BLaER1 treated with 17β-estradiol and CSF1 and Interleukin-3, amounts not matched to agents 10 nM and 100 nM (cell line): ENCODE results near the gene LRBA.

Experiments
- H3K27ac ChIP-seq, 11 experiments: shearing (Covaris generic); formaldehyde crosslinking; 2 replicates each; pipeline ENCODE4 v1.8.1; 2022
- H3K27me3 ChIP-seq, 11 experiments: shearing (Covaris generic); formaldehyde crosslinking; 2 replicates each; pipeline ENCODE4 v1.8.1; 2022
- H3K36me3 ChIP-seq, 11 experiments: shearing (Covaris generic); formaldehyde crosslinking; 2 replicates each; pipeline ENCODE4 v1.8.1; 2022
- H3K4me1 ChIP-seq, 10 experiments: shearing (Covaris generic); formaldehyde crosslinking; 2 replicates each; pipeline ENCODE4 v1.8.1; 2022
- H3K4me2 ChIP-seq, 11 experiments: shearing (Covaris generic); formaldehyde crosslinking; 2 replicates each; pipeline ENCODE4 v1.8.1; 2022
- H3K4me3 ChIP-seq, 10 experiments: shearing (Covaris generic); formaldehyde crosslinking; 2 replicates each; pipeline ENCODE4 v1.8.1; 2022
- H3K9ac ChIP-seq, 11 experiments: shearing (Covaris generic); formaldehyde crosslinking; 2 replicates each; pipeline ENCODE4 v1.8.1; 2022
- H3K9me3 ChIP-seq, 11 experiments: shearing (Covaris generic); formaldehyde crosslinking; replicated peaks in 1 of 11; 2 replicates each; pipeline ENCODE4 v1.8.1; 2022
- H4K20me1 ChIP-seq, 11 experiments: shearing (Covaris generic); formaldehyde crosslinking; 2 replicates each; pipeline ENCODE4 v1.8.1; 2022
- Cebpa-rat ChIP-seq, 11 experiments: shearing (Covaris generic); IDR thresholded peaks; 2 replicates each; pipeline ENCODE4 v1.8.1; 2022

LRBA gene

GRCh38 chr4:150888217-150888616 is 126.9 kb downstream of the LRBA start:
- TF ChIP-seq Cebpa-rat (IDR thresholded peaks at IDR 0.05): no peak
- H3K4me2 ChIP-seq: no peak overlapping the region
- H3K9ac ChIP-seq: no peak overlapping the region
- H4K20me1 ChIP-seq: no peaks in the 10 kb centered on the region
- H3K9me3 ChIP-seq: no peaks in the 10 kb centered on the region
- H3K27ac ChIP-seq: no peak overlapping the region
- H3K4me1 ChIP-seq: 0 out of 20 replicates have a peak, but pooled peaks cover 0 to 4% (median 0%) of the 10 kb centered on the region in 10 experiments
- H3K27me3 ChIP-seq: no peaks in the 10 kb centered on the region
- peaks cover 0 to 8% (median 1%) of the 10 kb centered on the region in 11 experiments; a peak in 7 of 22 replicates for H3K36me3 ChIP-seq
- no peak overlapping the region for H3K4me3 ChIP-seq

GRCh38 chr4:150886597-150886996 is 128.5 kb downstream of the LRBA start:
- peak in 7 of 11 experiments; percentile 36 to 86 (median 70); a peak in 10 of 22 replicates for TF ChIP-seq Cebpa-rat (IDR thresholded peaks at IDR 0.05)
- H3K27ac ChIP-seq: no peak overlapping the region
- peaks cover 0 to 8% (median 0%) of the 10 kb centered on the region in 11 experiments; a peak in 1 of 22 replicates for H3K36me3 ChIP-seq
- no peaks in the 10 kb centered on the region for H4K20me1 ChIP-seq
- H3K27me3 ChIP-seq: no peaks in the 10 kb centered on the region
- no peaks in the 10 kb centered on the region for H3K9me3 ChIP-seq
- 0 out of 20 replicates have a peak, but pooled peaks cover 0 to 4% (median 0%) of the 10 kb centered on the region in 10 experiments for H3K4me1 ChIP-seq
- no peak overlapping the region for H3K9ac ChIP-seq
- no peak overlapping the region for H3K4me3 ChIP-seq
- no peak overlapping the region for H3K4me2 ChIP-seq

GRCh38 chr4:150884625-150885024 is 130.5 kb downstream of the LRBA start:
- no peaks in the 10 kb centered on the region for H3K27me3 ChIP-seq
- no peak overlapping the region for H3K9ac ChIP-seq
- H3K36me3 ChIP-seq: peaks cover 0 to 18% (median 8%) of the 10 kb centered on the region in 11 experiments; a peak in 15 of 22 replicates
- no peak overlapping the region for H3K4me3 ChIP-seq
- 0 out of 20 replicates have a peak, but pooled peaks cover 0 to 4% (median 0%) of the 10 kb centered on the region in 10 experiments for H3K4me1 ChIP-seq
- peaks cover 6 to 8% (median 8%) of the 10 kb centered on the region in 11 experiments; a peak in 12 of 22 replicates for H3K9me3 ChIP-seq
- H3K4me2 ChIP-seq: no peak overlapping the region
- no peaks in the 10 kb centered on the region for H4K20me1 ChIP-seq
- H3K27ac ChIP-seq: no peak overlapping the region
- TF ChIP-seq Cebpa-rat (IDR thresholded peaks at IDR 0.05): no peak

- TF ChIP-seq Cebpa-rat (IDR thresholded peaks at IDR 0.05): no peak
- Histone ChIP-seq H3K4me3 (no peak overlapping the region), H3K4me2 (no peak overlapping the region), H3K27ac (no peak overlapping the region), H4K20me1 (no peaks in the 10 kb centered on the region), H3K9ac (no peak overlapping the region), H3K4me1 (no peaks in the 10 kb centered on the region), H3K9me3 (peaks cover 7 to 18% (median 13%) of the 10 kb centered on the region in 11 experiments; a peak in 15 of 22 replicates), H3K27me3 (no peaks in the 10 kb centered on the region), H3K36me3 (peaks cover 5 to 26% (median 17%) of the 10 kb centered on the region in 11 experiments; a peak in 16 of 22 replicates)
These were observed 139.7 kb downstream of the LRBA start for GRCh38 chr4:150875367-150875766.

- no peak overlapping the region for H3K27ac ChIP-seq
- peaks cover 1 to 11% (median 6%) of the 10 kb centered on the region in 11 experiments; a peak in 12 of 22 replicates for H3K9me3 ChIP-seq
- no peak overlapping the region for H3K9ac ChIP-seq
- H4K20me1 ChIP-seq: no peaks in the 10 kb centered on the region
- H3K4me2 ChIP-seq: no peak overlapping the region
- H3K36me3 ChIP-seq: peaks cover 0 to 20% (median 9%) of the 10 kb centered on the region in 11 experiments; a peak in 9 of 22 replicates
- H3K27me3 ChIP-seq: no peaks in the 10 kb centered on the region
- no peaks in the 10 kb centered on the region for H3K4me1 ChIP-seq
- H3K4me3 ChIP-seq: no peak overlapping the region
- no peak for TF ChIP-seq Cebpa-rat (IDR thresholded peaks at IDR 0.05)
These were observed 140.5 kb downstream of the LRBA start for GRCh38 chr4:150874338-150875226.

- no peak overlapping the region for H3K4me3 ChIP-seq
- no peak overlapping the region for H3K27ac ChIP-seq
- no peaks in the 10 kb centered on the region for H4K20me1 ChIP-seq
- H3K27me3 ChIP-seq: no peaks in the 10 kb centered on the region
- H3K36me3 ChIP-seq: peaks cover 0 to 14% (median 0%) of the 10 kb centered on the region in 11 experiments; a peak in 3 of 22 replicates
- H3K4me2 ChIP-seq: no peak overlapping the region
- no peaks in the 10 kb centered on the region for H3K9me3 ChIP-seq
- H3K4me1 ChIP-seq: no peaks in the 10 kb centered on the region
- no peak for TF ChIP-seq Cebpa-rat (IDR thresholded peaks at IDR 0.05)
- no peak overlapping the region for H3K9ac ChIP-seq
These were observed 147.9 kb downstream of the LRBA start for GRCh38 chr4:150867148-150867547.

GRCh38 chr4:150863456-150863855 is 151.6 kb downstream of the LRBA start:
- Histone ChIP-seq H3K4me2 (no peak overlapping the region), H4K20me1 (no peaks in the 10 kb centered on the region), H3K36me3 (peaks cover 0 to 4% (median 0%) of the 10 kb centered on the region in 11 experiments; a peak in 2 of 22 replicates), H3K4me1 (no peaks in the 10 kb centered on the region), H3K9ac (no peak overlapping the region), H3K9me3 (no peaks in the 10 kb centered on the region), H3K27ac (no peak overlapping the region), H3K27me3 (no peaks in the 10 kb centered on the region), H3K4me3 (no peak overlapping the region)
- no peak for TF ChIP-seq Cebpa-rat (IDR thresholded peaks at IDR 0.05)

- no peak overlapping the region for H3K9ac ChIP-seq
- no peak overlapping the region for H3K27ac ChIP-seq
- peaks cover 0 to 4% (median 0%) of the 10 kb centered on the region in 11 experiments; a peak in 2 of 22 replicates for H3K36me3 ChIP-seq
- no peak overlapping the region for H3K4me3 ChIP-seq
- no peaks in the 10 kb centered on the region for H3K9me3 ChIP-seq
- no peaks in the 10 kb centered on the region for H4K20me1 ChIP-seq
- H3K4me1 ChIP-seq: no peaks in the 10 kb centered on the region
- no peak for TF ChIP-seq Cebpa-rat (IDR thresholded peaks at IDR 0.05)
- H3K4me2 ChIP-seq: no peak overlapping the region
- H3K27me3 ChIP-seq: no peaks in the 10 kb centered on the region
These were observed 152.3 kb downstream of the LRBA start for GRCh38 chr4:150862829-150863228.

- Histone ChIP-seq H3K27me3 (no peaks in the 10 kb centered on the region), H3K36me3 (peaks cover 0 to 4% (median 0%) of the 10 kb centered on the region in 11 experiments; a peak in 2 of 22 replicates), H4K20me1 (no peaks in the 10 kb centered on the region), H3K4me1 (no peaks in the 10 kb centered on the region), H3K27ac (no peak overlapping the region), H3K9ac (no peak overlapping the region), H3K4me3 (no peak overlapping the region), H3K4me2 (no peak overlapping the region), H3K9me3 (no peaks in the 10 kb centered on the region)
- TF ChIP-seq Cebpa-rat (IDR thresholded peaks at IDR 0.05): no peak
These were observed 155.6 kb downstream of the LRBA start for GRCh38 chr4:150859453-150859852.
